RWPE2 (cell line): ENCODE data around the gene DDAH2.

ENCODE experiments used
- ATAC-seq: fragments of 200-7000 bp; cut with Tn5 transposase; 3 replicates; pipeline ENCODE4 v1.9.1; 2021; ENCODE audit warnings: low read depth
- DNase-seq: peaks from one replicate; pipeline ENCODE4 v3.0.0-alpha.2; 2020; ENCODE audit warnings: low spot score
- H3K27ac ChIP-seq: fragments of 450-650 bp; 2 replicates; pipeline ENCODE4 v1.5.1; 2017; ENCODE audit warnings: mild to moderate bottlenecking; ENCODE audit not compliant: poor library complexity, severe bottlenecking
- H3K27me3 ChIP-seq: fragments of 250-450 bp; sonication (Bioruptor Pico); 2 replicates; pipeline ENCODE4 v1.5.1; 2021; ENCODE audit warnings: mild to moderate bottlenecking, moderate library complexity; ENCODE audit not compliant: insufficient read depth, poor library complexity, severe bottlenecking
- H3K36me3 ChIP-seq: fragments of 250-450 bp; sonication (Bioruptor Pico); 2 replicates; pipeline ENCODE4 v1.5.1; 2020; ENCODE audit warnings: low read depth, mild to moderate bottlenecking, moderate library complexity
- H3K4me1 ChIP-seq: fragments of 250-450 bp; sonication (Bioruptor Pico); 2 replicates; pipeline ENCODE4 v1.5.1; 2021; ENCODE audit warnings: mild to moderate bottlenecking, moderate library complexity; ENCODE audit not compliant: insufficient read depth, poor library complexity, severe bottlenecking
- H3K4me3 ChIP-seq: fragments of 250-450 bp; sonication (Bioruptor Pico); 2 replicates; pipeline ENCODE4 v1.5.1; 2021; ENCODE audit warnings: mild to moderate bottlenecking, moderate library complexity; ENCODE audit not compliant: severe bottlenecking
- H3K9me3 ChIP-seq: fragments of 250-450 bp; sonication (Bioruptor Pico); 2 replicates; pipeline ENCODE4 v1.5.1; 2021; ENCODE audit warnings: mild to moderate bottlenecking, moderate library complexity; ENCODE audit not compliant: severe bottlenecking
- TF ChIP-seq, protein P1 (sequence below): fragments of 450-650 bp; IDR thresholded peaks from one replicate; pipeline ENCODE4 v1.5.1; 2017; ENCODE audit warnings: mild to moderate bottlenecking, moderate library complexity; ENCODE audit not compliant: poor library complexity, severe bottlenecking

DDAH2 gene

DNA sequence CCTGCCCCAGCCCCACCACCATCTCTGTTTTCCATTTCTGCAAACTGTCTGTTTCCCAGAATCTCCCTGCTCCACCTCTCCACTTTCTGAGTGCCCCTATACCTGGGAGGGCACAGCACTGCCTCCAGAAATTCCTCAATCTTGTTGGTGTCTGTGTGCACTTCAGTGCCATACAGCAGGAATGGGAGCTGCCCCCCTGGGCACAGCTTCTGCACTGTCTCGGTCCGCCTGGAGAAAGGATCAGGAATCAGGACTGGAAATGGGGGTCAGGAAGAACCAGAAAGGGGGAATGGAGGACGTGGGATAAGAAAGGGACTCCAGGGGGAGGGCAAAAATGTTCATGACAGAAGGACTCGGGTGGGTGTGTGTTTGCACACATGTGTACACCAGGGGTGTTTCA, 4.6 kb upstream of the DDAH2 start:
- Histone ChIP-seq H3K4me3 (no peak overlapping the region), H3K27me3 (no peaks in the 10 kb centered on the region), H3K27ac (peak overlapping the region; percentile 93), H3K4me1 (peaks cover 33% of the 10 kb centered on the region), H3K9me3 (no peaks in the 10 kb centered on the region), H3K36me3 (peaks cover 50% of the 10 kb centered on the region)
- TF ChIP-seq, protein P1, sequence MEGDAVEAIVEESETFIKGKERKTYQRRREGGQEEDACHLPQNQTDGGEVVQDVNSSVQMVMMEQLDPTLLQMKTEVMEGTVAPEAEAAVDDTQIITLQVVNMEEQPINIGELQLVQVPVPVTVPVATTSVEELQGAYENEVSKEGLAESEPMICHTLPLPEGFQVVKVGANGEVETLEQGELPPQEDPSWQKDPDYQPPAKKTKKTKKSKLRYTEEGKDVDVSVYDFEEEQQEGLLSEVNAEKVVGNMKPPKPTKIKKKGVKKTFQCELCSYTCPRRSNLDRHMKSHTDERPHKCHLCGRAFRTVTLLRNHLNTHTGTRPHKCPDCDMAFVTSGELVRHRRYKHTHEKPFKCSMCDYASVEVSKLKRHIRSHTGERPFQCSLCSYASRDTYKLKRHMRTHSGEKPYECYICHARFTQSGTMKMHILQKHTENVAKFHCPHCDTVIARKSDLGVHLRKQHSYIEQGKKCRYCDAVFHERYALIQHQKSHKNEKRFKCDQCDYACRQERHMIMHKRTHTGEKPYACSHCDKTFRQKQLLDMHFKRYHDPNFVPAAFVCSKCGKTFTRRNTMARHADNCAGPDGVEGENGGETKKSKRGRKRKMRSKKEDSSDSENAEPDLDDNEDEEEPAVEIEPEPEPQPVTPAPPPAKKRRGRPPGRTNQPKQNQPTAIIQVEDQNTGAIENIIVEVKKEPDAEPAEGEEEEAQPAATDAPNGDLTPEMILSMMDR, result no peak
- no peak for ATAC-seq
- DNase-seq, result no peak

DNA sequence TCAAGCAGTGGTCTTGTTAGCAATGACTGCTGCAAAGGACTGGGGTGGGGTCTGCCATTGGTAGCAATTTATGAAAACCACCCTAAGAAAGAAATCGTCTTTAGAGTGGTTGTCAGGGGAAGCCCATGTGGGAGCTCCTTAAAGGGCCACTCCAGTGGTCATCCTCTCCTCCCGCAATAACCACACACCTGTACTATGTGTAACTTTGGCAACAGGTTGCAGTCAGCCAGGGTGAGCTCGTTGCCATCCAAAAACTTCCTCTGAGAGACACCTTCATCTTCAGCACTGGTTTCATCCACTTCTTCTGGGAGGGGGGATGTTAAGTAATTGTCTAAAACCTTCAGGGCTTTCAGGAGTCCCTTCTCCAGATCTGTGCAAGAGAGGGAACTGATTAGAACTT, 2.9 kb upstream of the DDAH2 start:
- H3K4me3 ChIP-seq, result no peak overlapping the region
- H3K36me3 ChIP-seq, result peaks cover 50% of the 10 kb centered on the region
- DNase-seq, result no peak
- TF ChIP-seq, protein P1, result no peak
- H3K9me3 ChIP-seq, result no peaks in the 10 kb centered on the region
- H3K27me3 ChIP-seq, result no peaks in the 10 kb centered on the region
- H3K27ac ChIP-seq, result no peak overlapping the region
- no peak for ATAC-seq
- H3K4me1 ChIP-seq, result peaks cover 19% of the 10 kb centered on the region

DNA sequence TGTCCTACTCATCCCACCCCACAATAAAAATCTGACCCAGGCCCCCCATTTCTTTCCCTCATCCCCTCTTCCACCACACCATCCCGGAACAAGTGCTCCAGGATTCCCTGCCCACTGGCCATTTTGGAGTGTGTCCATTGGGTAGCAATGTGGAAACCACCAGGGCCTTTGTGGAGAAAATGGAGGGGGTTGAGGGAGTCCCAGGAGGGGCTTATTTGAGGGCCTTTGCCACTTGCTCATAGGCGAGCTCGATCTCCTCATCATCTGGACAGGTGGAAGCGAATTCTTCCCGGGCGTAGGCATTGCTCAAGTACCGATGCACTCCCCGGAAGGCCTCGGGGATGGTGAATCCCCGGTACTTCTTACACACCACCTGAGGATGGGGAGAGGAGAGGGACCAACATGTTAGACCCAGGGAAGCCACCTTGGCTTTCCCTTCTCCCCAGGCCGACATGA, 1.6 kb upstream of the DDAH2 start:
- H3K4me1 ChIP-seq, result peaks cover 13% of the 10 kb centered on the region
- no peaks in the 10 kb centered on the region for H3K9me3 ChIP-seq
- TF ChIP-seq, protein P1, result no peak
- no peaks in the 10 kb centered on the region for H3K27me3 ChIP-seq
- H3K36me3 ChIP-seq, result peaks cover 50% of the 10 kb centered on the region
- H3K4me3 ChIP-seq, result no peak overlapping the region
- DNase-seq (no peak), ATAC-seq (no peak)
- H3K27ac ChIP-seq, result peak overlapping the region; percentile 63

DNA sequence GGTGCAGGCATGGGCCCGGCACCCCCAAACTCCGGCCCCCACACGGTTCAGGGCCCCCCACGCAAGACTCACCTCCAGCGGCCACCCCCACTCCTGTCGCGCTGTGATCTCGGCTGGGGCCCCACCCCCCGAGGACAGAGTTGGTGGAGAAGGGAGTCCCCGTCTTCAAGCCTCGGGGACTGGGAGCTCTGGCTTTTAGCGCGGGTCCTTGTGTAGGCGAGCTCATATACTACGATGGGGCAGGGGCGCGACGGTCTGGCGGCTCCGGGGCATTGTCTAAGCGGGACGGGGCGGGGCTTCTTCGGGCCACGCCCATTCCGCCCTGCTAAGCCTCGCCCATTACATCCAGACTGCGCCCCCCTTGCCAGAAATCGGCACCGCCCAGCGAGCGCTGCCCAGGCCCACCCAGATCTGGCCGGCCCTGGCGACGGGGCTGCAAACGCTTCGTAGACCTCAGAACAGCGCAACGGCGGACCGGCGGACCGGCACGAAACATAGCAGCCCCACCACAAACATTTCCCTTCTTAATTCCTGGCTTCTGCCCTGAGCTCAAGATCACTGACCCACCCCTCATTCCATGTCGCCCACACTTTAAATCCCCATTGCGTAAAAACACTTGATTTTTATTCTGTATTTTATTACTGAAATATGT, 1.0 kb upstream of the DDAH2 start:
- Histone ChIP-seq H3K27ac (peak overlapping the region; percentile 63), H3K36me3 (peaks cover 50% of the 10 kb centered on the region), H3K4me1 (peaks cover 13% of the 10 kb centered on the region), H3K9me3 (no peaks in the 10 kb centered on the region), H3K27me3 (no peaks in the 10 kb centered on the region), H3K4me3 (peak overlapping the region; percentile 66)
- TF ChIP-seq, protein P1, result no peak
- DNase-seq, result no peak
- ATAC-seq, result peak; percentile 61

DNA sequence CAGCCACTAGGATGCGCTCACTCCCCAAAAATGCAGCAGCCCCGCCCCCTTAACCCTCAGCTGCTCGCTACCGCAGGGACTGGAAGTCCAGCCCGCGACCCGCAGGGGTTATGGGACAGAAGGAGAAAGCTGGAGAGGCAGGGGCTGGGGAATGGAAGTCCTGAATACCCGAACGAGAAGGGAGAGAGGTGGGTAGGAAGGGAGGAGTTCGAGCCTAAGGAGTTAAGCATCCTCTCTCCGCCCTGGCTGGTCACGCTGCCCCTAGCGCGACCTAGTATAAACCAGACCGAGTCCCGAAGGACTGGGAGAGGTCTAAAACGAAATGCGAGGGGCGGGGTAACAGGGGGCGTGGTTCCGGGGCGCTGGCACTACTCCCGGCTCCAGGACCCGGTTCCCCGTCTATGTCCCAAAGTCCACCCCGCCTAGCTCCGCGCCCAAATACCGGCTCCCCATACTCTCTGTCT, 448 bp upstream of the DDAH2 start:
- TF ChIP-seq, protein P1, result peak; percentile 85
- H3K27me3 ChIP-seq, result no peaks in the 10 kb centered on the region
- H3K9me3 ChIP-seq, result no peaks in the 10 kb centered on the region
- H3K4me3 ChIP-seq, result peak overlapping the region; percentile 66
- H3K27ac ChIP-seq, result peak overlapping the region; percentile 63
- DNase-seq, result peak; percentile 89
- peak; percentile 81 for ATAC-seq
- peaks cover 12% of the 10 kb centered on the region for H3K4me1 ChIP-seq
- H3K36me3 ChIP-seq, result peaks cover 44% of the 10 kb centered on the region
